HG03060 (cell line): ENCODE measurements around the gene RETN.

Experiments
- ATAC-seq: cut with Tn5 transposase; IDR thresholded peaks from one replicate; pipeline ENCODE4 v1.9.1; 2021; ENCODE audit warnings: low read depth, moderate number of reproducible peaks; ENCODE audit not compliant: unreplicated experiment

RETN gene

GRCh38 chr19:7657131-7657751 lies 11.6 kb upstream of the RETN start:
- ATAC-seq = no peak

- no peak for ATAC-seq
Measured at GRCh38 chr19:7658219-7658686, 10.6 kb upstream of the RETN start.

- ATAC-seq = no peak
Measured at GRCh38 chr19:7661744-7662538, 6.9 kb upstream of the RETN start.

- no peak for ATAC-seq
Measured at GRCh38 chr19:7662657-7663056, 6.2 kb upstream of the RETN start.

- no peak for ATAC-seq
Measured at GRCh38 chr19:7663706-7664105, 5.1 kb upstream of the RETN start.

- ATAC-seq = no peak
Measured at GRCh38 chr19:7665076-7665475, 3.8 kb upstream of the RETN start.

GRCh38 chr19:7669641-7670040 lies 792 bp downstream of the RETN start:
- no peak for ATAC-seq

GRCh38 chr19:7670150-7670783 lies 1.4 kb downstream of the RETN start:
- ATAC-seq = no peak

- ATAC-seq = no peak
Measured at GRCh38 chr19:7670790-7671189, 1.9 kb downstream of the RETN start.

GRCh38 chr19:7672522-7672921 lies 3.7 kb downstream of the RETN start:
- no peak for ATAC-seq

- ATAC-seq = no peak
Measured at GRCh38 chr19:7674010-7675005, 5.5 kb downstream of the RETN start.

- ATAC-seq = no peak
Measured at GRCh38 chr19:7676376-7676775, 7.5 kb downstream of the RETN start.

GRCh38 chr19:7676854-7677253 lies 8.0 kb downstream of the RETN start, which contains the start of gene MCEMP1:
TSS of gene MCEMP1 (plus strand) at chr19:7677090. CDS start at chr19:7677121, 31 bp downstream.
- ATAC-seq = no peak

GRCh38 chr19:7677669-7678311 lies 8.9 kb downstream of the RETN start:
- no peak for ATAC-seq

GRCh38 chr19:7678971-7679751 lies 10.3 kb downstream of the RETN start:
- ATAC-seq = no peak

GRCh38 chr19:7679771-7680605 lies 11.1 kb downstream of the RETN start:
- ATAC-seq = no peak

GRCh38 chr19:7680606-7681339 lies 11.9 kb downstream of the RETN start, which contains the start of gene TRAPPC5:
TSS of gene TRAPPC5 (plus strand) at chr19:7680833. CDS start at chr19:7682254, 1,421 bp downstream.
- no peak for ATAC-seq
